GM23338 (cell line): ENCODE data around the gene ACTG2. TPM values are rescaled to one million over a fixed set of nuclear protein-coding genes. Genes with fewer than 3 reads are reported as not detected.

Source experiments
- ATAC-seq: fragments of 200-7000 bp; cut with Tn5 transposase; 3 replicates; pipeline ENCODE4 v1.9.1; 2020
- DNase-seq: peaks from one replicate; pipeline ENCODE4 v3.0.0-alpha.2; 2015; ENCODE audit warnings: low spot score
- H2AFZ ChIP-seq: fragments of 200-600 bp; sonication (generic); 2 replicates; pipeline ENCODE4 v1.8.0; 2016; ENCODE audit warnings: antibody characterized with exemption, mild to moderate bottlenecking, moderate library complexity
- H3F3A ChIP-seq: fragments of 200-600 bp; sonication (generic); replicated peaks from 2 replicates; pipeline ENCODE4 v1.8.0; 2017; ENCODE audit warnings: antibody characterized with exemption, mixed run types, low read depth
- H3K27ac ChIP-seq: fragments of 200-600 bp; sonication (generic); 2 replicates; pipeline ENCODE4 v1.6.1; 2016; ENCODE audit warnings: low read depth
- H3K27me3 ChIP-seq: fragments of 200-600 bp; sonication (generic); 2 replicates; pipeline ENCODE4 v1.8.0; 2016; ENCODE audit warnings: mild to moderate bottlenecking, mixed run types, moderate library complexity; ENCODE audit not compliant: insufficient read depth
- H3K36me3 ChIP-seq: fragments of 200-600 bp; sonication (generic); 2 replicates; pipeline ENCODE4 v1.8.0; 2016; ENCODE audit warnings: mild to moderate bottlenecking; ENCODE audit not compliant: insufficient read depth
- H3K4me1 ChIP-seq: fragments of 200-600 bp; sonication (generic); 2 replicates; pipeline ENCODE4 v1.8.0; 2016; ENCODE audit warnings: mild to moderate bottlenecking, moderate library complexity; ENCODE audit not compliant: insufficient read depth
- H3K4me2 ChIP-seq: fragments of 200-600 bp; sonication (generic); 2 replicates; pipeline ENCODE4 v1.7.1; 2017; ENCODE audit warnings: mixed run types
- H3K4me3 ChIP-seq: fragments of 200-600 bp; sonication (generic); 2 replicates; pipeline ENCODE4 v1.6.1; 2016; ENCODE audit warnings: mixed run types
- H3K79me2 ChIP-seq: fragments of 200-600 bp; sonication (generic); replicated peaks from 2 replicates; pipeline ENCODE4 v1.8.0; 2017; ENCODE audit warnings: mild to moderate bottlenecking; ENCODE audit not compliant: insufficient read depth
- H3K9me2 ChIP-seq: fragments of 200-600 bp; sonication (generic); 2 replicates; pipeline ENCODE4 v1.8.0; 2017; ENCODE audit not compliant: insufficient read depth
- H4K20me1 ChIP-seq: fragments of 200-600 bp; sonication (generic); replicated peaks from 2 replicates; pipeline ENCODE4 v1.8.0; 2017; ENCODE audit warnings: mild to moderate bottlenecking; ENCODE audit not compliant: insufficient read depth
- H3K27ac Mint-ChIP-seq: 2 replicates; pipeline ENCODE4 v1.8.0; 2020; ENCODE audit warnings: inconsistent platforms, mild to moderate bottlenecking, moderate library complexity, mixed read lengths
- H3K27me3 Mint-ChIP-seq: 3 replicates; pipeline ENCODE4 v1.8.0; 2022; ENCODE audit warnings: low read depth, mild to moderate bottlenecking, moderate library complexity, mixed read lengths, inconsistent platforms; ENCODE audit not compliant: insufficient read depth, poor library complexity
- H3K36me3 Mint-ChIP-seq: 3 replicates; pipeline ENCODE4 v1.8.0; 2021; ENCODE audit warnings: low read depth, mild to moderate bottlenecking, inconsistent platforms, moderate library complexity, mixed read lengths
- H3K4me1 Mint-ChIP-seq: 3 replicates; pipeline ENCODE4 v1.8.0; 2020; ENCODE audit warnings: mild to moderate bottlenecking, inconsistent platforms, mixed read lengths
- H3K4me3 Mint-ChIP-seq: 3 replicates; pipeline ENCODE4 v1.8.0; 2021; ENCODE audit warnings: moderate library complexity, mild to moderate bottlenecking, inconsistent platforms, mixed read lengths
- H3K9me3 Mint-ChIP-seq: 3 replicates; pipeline ENCODE4 v1.8.0; 2020; ENCODE audit warnings: moderate library complexity, mild to moderate bottlenecking, inconsistent platforms, mixed read lengths
- CREB1 ChIP-seq: fragments of 250-450 bp; sonication (Bioruptor Pico); IDR thresholded peaks from 2 replicates; pipeline ENCODE4 v1.5.0; 2020; ENCODE audit warnings: low read depth, mild to moderate bottlenecking, moderate library complexity
- EZH2 ChIP-seq: fragments of 200-600 bp; sonication (generic); IDR thresholded peaks from one replicate; pipeline ENCODE4 v1.8.0; 2017; ENCODE audit warnings: antibody characterized with exemption, mild to moderate bottlenecking, low read depth; ENCODE audit not compliant: unreplicated experiment
- JUNB ChIP-seq: IDR thresholded peaks from one replicate; pipeline ENCODE4 v1.6.1; 2016; ENCODE audit warnings: antibody characterized with exemption; ENCODE audit not compliant: unreplicated experiment
- NANOG ChIP-seq: IDR thresholded peaks from 2 replicates; pipeline ENCODE4 v1.6.1; 2016; ENCODE audit warnings: antibody characterized with exemption, borderline replicate concordance
- POLR2AphosphoS5 ChIP-seq: IDR thresholded peaks from 2 replicates; pipeline ENCODE4 v1.6.1; 2016; ENCODE audit warnings: antibody characterized with exemption, low read depth
- STAT1 ChIP-seq: IDR thresholded peaks from one replicate; pipeline ENCODE4 v1.6.1; 2016; ENCODE audit warnings: antibody characterized with exemption; ENCODE audit not compliant: unreplicated experiment
- ZNF114 ChIP-seq: fragments of 250-450 bp; sonication (Bioruptor Pico); IDR thresholded peaks from 2 replicates; pipeline ENCODE4 v1.5.0; 2020; ENCODE audit warnings: mild to moderate bottlenecking, moderate library complexity
- ZNF331 ChIP-seq: fragments of 250-450 bp; sonication (Bioruptor Pico); IDR thresholded peaks from 2 replicates; pipeline ENCODE4 v1.5.0; 2020; ENCODE audit warnings: low read depth, mild to moderate bottlenecking, moderate library complexity
- polyA plus RNA-seq: library from polyadenylated mRNA; unstranded; fragments of >200 nt; fragmentation: Nextera tagmentation; extraction: Ambion mirVana; gene quantifications from 2 replicates; pipeline ENCODE4 v1.2.1, GENCODE V29; 2016
- total RNA-seq: library from RNA; depleted of rRNA; stranded (reverse); fragments of >200 nt; shearing (Covaris generic); gene quantifications from 2 replicates; pipeline ENCODE4 v1.2.3, GENCODE V29; 2014
- TF ChIP-seq, protein P1 (sequence below): IDR thresholded peaks from one replicate; pipeline ENCODE4 v1.6.1; 2018; ENCODE audit warnings: antibody characterized with exemption; ENCODE audit not compliant: unreplicated experiment
- TF ChIP-seq, protein P2 (sequence below): fragments of 250-450 bp; sonication (Bioruptor Pico); IDR thresholded peaks from 2 replicates; pipeline ENCODE4 v1.5.0; 2020; ENCODE audit warnings: mild to moderate bottlenecking, moderate library complexity
- TF ChIP-seq, protein P3 (sequence below), 2 experiments: fragments of 200-600 bp in 1 of 2; sonication (generic) in 1 of 2; conservative IDR thresholded peaks; 2 replicates each; pipeline versions ENCODE4 v1.5.1 to v1.6.1; 2016 to 2017; ENCODE audit warnings: antibody characterized with exemption in 2 of 2, low read depth in 2 of 2, mild to moderate bottlenecking in 2 of 2, moderate library complexity in 1 of 2
- TF ChIP-seq, protein P4 (sequence below): IDR thresholded peaks from 2 replicates; pipeline ENCODE4 v1.6.1; 2016; ENCODE audit warnings: antibody characterized with exemption

Gene ACTG2
- total and polyA plus RNA-seq, 2 experiments from 2014 or later: 8.0 to 8.5 TPM

DNA sequence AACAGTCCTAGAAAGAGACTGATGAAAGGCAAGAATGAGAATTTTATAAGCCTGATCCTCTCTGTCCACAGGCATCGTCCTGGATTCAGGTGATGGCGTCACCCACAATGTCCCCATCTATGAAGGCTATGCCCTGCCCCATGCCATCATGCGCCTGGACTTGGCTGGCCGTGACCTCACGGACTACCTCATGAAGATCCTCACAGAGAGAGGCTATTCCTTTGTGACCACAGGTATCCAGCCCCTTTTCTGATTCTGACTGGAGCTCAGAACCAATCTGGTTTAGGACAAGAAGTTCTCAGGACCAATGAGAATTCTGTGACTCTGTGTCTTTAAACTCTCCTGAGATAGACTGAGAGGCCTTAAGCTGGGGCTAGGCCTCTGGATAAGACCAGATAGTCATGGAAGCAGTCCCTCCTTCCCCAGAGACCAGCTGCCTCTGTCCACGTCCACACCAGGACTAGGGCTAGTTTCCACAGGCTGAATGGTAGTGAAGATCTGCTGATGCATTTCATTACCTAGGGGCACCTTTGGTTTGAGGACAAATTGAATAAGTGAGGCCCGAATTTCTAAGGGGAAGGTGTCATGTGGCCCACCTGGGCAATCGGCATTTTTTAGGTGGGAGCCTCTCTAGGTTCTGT is 20.7 kb downstream of the ACTG2 start:
- Mint-ChIP-seq H3K9me3 (no peaks in the 10 kb centered on the region), H3K27ac (no peak overlapping the region), H3K36me3 (no peaks in the 10 kb centered on the region), H3K4me1 (no peaks in the 10 kb centered on the region), H3K27me3 (peaks cover 4% of the 10 kb centered on the region), H3K4me3 (no peak overlapping the region)
- Histone ChIP-seq H3F3A (no peaks in the 10 kb centered on the region), H2AFZ (no peak overlapping the region), H3K27ac (no peak overlapping the region), H3K4me2 (no peak overlapping the region), H3K4me3 (no peak overlapping the region), H3K79me2 (no peaks in the 10 kb centered on the region), H3K27me3 (no peaks in the 10 kb centered on the region), H3K4me1 (no peaks in the 10 kb centered on the region), H4K20me1 (0 out of 2 replicates have a peak, but pooled peaks cover 2% of the 10 kb centered on the region), H3K36me3 (no peaks in the 10 kb centered on the region), H3K9me2 (no peaks in the 10 kb centered on the region)
- TF ChIP-seq POLR2AphosphoS5 (no peak), ZNF331 (no peak), STAT1 (no peak), EZH2 (no peak), JUNB (no peak), NANOG (no peak), CREB1 (CRISPR knock-in tag) (no peak), ZNF114 (no peak)
- TF ChIP-seq, protein P1, sequence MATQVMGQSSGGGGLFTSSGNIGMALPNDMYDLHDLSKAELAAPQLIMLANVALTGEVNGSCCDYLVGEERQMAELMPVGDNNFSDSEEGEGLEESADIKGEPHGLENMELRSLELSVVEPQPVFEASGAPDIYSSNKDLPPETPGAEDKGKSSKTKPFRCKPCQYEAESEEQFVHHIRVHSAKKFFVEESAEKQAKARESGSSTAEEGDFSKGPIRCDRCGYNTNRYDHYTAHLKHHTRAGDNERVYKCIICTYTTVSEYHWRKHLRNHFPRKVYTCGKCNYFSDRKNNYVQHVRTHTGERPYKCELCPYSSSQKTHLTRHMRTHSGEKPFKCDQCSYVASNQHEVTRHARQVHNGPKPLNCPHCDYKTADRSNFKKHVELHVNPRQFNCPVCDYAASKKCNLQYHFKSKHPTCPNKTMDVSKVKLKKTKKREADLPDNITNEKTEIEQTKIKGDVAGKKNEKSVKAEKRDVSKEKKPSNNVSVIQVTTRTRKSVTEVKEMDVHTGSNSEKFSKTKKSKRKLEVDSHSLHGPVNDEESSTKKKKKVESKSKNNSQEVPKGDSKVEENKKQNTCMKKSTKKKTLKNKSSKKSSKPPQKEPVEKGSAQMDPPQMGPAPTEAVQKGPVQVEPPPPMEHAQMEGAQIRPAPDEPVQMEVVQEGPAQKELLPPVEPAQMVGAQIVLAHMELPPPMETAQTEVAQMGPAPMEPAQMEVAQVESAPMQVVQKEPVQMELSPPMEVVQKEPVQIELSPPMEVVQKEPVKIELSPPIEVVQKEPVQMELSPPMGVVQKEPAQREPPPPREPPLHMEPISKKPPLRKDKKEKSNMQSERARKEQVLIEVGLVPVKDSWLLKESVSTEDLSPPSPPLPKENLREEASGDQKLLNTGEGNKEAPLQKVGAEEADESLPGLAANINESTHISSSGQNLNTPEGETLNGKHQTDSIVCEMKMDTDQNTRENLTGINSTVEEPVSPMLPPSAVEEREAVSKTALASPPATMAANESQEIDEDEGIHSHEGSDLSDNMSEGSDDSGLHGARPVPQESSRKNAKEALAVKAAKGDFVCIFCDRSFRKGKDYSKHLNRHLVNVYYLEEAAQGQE: no peak
- TF ChIP-seq, protein P2, sequence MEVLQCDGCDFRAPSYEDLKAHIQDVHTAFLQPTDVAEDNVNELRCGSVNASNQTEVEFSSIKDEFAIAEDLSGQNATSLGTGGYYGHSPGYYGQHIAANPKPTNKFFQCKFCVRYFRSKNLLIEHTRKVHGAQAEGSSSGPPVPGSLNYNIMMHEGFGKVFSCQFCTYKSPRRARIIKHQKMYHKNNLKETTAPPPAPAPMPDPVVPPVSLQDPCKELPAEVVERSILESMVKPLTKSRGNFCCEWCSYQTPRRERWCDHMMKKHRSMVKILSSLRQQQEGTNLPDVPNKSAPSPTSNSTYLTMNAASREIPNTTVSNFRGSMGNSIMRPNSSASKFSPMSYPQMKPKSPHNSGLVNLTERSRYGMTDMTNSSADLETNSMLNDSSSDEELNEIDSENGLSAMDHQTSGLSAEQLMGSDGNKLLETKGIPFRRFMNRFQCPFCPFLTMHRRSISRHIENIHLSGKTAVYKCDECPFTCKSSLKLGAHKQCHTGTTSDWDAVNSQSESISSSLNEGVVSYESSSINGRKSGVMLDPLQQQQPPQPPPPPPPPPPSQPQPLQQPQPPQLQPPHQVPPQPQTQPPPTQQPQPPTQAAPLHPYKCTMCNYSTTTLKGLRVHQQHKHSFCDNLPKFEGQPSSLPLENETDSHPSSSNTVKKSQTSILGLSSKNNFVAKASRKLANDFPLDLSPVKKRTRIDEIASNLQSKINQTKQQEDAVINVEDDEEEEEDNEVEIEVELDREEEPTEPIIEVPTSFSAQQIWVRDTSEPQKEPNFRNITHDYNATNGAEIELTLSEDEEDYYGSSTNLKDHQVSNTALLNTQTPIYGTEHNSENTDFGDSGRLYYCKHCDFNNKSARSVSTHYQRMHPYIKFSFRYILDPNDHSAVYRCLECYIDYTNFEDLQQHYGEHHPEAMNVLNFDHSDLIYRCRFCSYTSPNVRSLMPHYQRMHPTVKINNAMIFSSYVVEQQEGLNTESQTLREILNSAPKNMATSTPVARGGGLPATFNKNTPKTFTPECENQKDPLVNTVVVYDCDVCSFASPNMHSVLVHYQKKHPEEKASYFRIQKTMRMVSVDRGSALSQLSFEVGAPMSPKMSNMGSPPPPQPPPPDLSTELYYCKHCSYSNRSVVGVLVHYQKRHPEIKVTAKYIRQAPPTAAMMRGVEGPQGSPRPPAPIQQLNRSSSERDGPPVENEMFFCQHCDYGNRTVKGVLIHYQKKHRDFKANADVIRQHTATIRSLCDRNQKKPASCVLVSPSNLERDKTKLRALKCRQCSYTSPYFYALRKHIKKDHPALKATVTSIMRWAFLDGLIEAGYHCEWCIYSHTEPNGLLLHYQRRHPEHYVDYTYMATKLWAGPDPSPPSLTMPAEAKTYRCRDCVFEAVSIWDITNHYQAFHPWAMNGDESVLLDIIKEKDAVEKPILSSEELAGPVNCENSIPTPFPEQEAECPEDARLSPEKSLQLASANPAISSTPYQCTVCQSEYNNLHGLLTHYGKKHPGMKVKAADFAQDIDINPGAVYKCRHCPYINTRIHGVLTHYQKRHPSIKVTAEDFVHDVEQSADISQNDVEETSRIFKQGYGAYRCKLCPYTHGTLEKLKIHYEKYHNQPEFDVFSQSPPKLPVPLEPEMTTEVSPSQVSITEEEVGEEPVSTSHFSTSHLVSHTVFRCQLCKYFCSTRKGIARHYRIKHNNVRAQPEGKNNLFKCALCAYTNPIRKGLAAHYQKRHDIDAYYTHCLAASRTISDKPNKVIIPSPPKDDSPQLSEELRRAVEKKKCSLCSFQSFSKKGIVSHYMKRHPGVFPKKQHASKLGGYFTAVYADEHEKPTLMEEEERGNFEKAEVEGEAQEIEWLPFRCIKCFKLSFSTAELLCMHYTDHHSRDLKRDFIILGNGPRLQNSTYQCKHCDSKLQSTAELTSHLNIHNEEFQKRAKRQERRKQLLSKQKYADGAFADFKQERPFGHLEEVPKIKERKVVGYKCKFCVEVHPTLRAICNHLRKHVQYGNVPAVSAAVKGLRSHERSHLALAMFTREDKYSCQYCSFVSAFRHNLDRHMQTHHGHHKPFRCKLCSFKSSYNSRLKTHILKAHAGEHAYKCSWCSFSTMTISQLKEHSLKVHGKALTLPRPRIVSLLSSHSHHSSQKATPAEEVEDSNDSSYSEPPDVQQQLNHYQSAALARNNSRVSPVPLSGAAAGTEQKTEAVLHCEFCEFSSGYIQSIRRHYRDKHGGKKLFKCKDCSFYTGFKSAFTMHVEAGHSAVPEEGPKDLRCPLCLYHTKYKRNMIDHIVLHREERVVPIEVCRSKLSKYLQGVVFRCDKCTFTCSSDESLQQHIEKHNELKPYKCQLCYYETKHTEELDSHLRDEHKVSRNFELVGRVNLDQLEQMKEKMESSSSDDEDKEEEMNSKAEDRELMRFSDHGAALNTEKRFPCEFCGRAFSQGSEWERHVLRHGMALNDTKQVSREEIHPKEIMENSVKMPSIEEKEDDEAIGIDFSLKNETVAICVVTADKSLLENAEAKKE (CRISPR knock-in tag): no peak
- TF ChIP-seq, protein P3, sequence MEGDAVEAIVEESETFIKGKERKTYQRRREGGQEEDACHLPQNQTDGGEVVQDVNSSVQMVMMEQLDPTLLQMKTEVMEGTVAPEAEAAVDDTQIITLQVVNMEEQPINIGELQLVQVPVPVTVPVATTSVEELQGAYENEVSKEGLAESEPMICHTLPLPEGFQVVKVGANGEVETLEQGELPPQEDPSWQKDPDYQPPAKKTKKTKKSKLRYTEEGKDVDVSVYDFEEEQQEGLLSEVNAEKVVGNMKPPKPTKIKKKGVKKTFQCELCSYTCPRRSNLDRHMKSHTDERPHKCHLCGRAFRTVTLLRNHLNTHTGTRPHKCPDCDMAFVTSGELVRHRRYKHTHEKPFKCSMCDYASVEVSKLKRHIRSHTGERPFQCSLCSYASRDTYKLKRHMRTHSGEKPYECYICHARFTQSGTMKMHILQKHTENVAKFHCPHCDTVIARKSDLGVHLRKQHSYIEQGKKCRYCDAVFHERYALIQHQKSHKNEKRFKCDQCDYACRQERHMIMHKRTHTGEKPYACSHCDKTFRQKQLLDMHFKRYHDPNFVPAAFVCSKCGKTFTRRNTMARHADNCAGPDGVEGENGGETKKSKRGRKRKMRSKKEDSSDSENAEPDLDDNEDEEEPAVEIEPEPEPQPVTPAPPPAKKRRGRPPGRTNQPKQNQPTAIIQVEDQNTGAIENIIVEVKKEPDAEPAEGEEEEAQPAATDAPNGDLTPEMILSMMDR (conservative IDR thresholded peaks at IDR 0.05; ENCODE audit: low read depth in 2 of 2): no peak
- TF ChIP-seq, protein P4, sequence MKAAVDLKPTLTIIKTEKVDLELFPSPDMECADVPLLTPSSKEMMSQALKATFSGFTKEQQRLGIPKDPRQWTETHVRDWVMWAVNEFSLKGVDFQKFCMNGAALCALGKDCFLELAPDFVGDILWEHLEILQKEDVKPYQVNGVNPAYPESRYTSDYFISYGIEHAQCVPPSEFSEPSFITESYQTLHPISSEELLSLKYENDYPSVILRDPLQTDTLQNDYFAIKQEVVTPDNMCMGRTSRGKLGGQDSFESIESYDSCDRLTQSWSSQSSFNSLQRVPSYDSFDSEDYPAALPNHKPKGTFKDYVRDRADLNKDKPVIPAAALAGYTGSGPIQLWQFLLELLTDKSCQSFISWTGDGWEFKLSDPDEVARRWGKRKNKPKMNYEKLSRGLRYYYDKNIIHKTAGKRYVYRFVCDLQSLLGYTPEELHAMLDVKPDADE: no peak
- DNase-seq (no peak), ATAC-seq (no peak)
